ENCODE data around the gene LIMA1. TPM values are rescaled to one million over a fixed set of nuclear protein-coding genes. Genes with fewer than 3 reads are reported as not detected.
"Not testable (repeated sequence)": the region's sequence is repeated elsewhere in the genome, so short reads cannot be mapped to it uniquely, and the experiment has no call there.

LIMA1 gene
- polyA plus RNA-seq, 2 donors, result 21.7 to 26.9 TPM

GRCh38 chr12:50224026-50224692 is 59.2 kb downstream of the LIMA1 start:
- Histone ChIP-seq H3K4me3 (ENCODE audit: low read depth in 1 of 2, low read length in 2 of 2) (no peak overlapping the region), H3K9me3 (ENCODE audit: control insufficient read depth in 2 of 2, insufficient read depth in 1 of 2, low read depth in 1 of 2, low read length in 1 of 2) (no peaks in the 10 kb centered on the region), H3K4me1 (ENCODE audit: control insufficient read depth in 2 of 2, insufficient read depth in 2 of 2, low read length in 1 of 2) (no peaks in the 10 kb centered on the region), H3K27ac (ENCODE audit: low read depth in 2 of 2, low read length in 1 of 2) (peak overlapping the region; percentile 49 to 62), H3K27me3 (ENCODE audit: control insufficient read depth in 1 of 2, insufficient read depth in 2 of 2, low read length in 2 of 2) (no peaks in the 10 kb centered on the region), H3K36me3 (ENCODE audit: control insufficient read depth in 2 of 2, insufficient read depth in 2 of 2, low read length in 1 of 2) (no peaks in the 10 kb centered on the region)
- 27 to 44% methylated on average over 2 of the region's 2 CpGs for WGBS, 2 donors

GRCh38 chr12:50222275-50222783 is 61.0 kb downstream of the LIMA1 start:
- no peaks in the 10 kb centered on the region for H3K9me3 ChIP-seq (ENCODE audit: control insufficient read depth in 2 of 2, insufficient read depth in 1 of 2, low read depth in 1 of 2, low read length in 1 of 2)
- no peaks in the 10 kb centered on the region for H3K4me1 ChIP-seq (ENCODE audit: control insufficient read depth in 2 of 2, insufficient read depth in 2 of 2, low read length in 1 of 2)
- peak overlapping the region; percentile 52 to 63 for H3K4me3 ChIP-seq (ENCODE audit: low read depth in 1 of 2, low read length in 2 of 2)
- 2 to 17% methylated on average over 5 of the region's 5 CpGs for WGBS, 2 donors
- peak overlapping the region; percentile 81 to 95 for H3K27ac ChIP-seq (ENCODE audit: low read depth in 2 of 2, low read length in 1 of 2)
- no peaks in the 10 kb centered on the region for H3K27me3 ChIP-seq (ENCODE audit: control insufficient read depth in 1 of 2, insufficient read depth in 2 of 2, low read length in 2 of 2)
- H3K36me3 ChIP-seq (ENCODE audit: control insufficient read depth in 2 of 2, insufficient read depth in 2 of 2, low read length in 1 of 2), result no peaks in the 10 kb centered on the region

GRCh38 chr12:50221228-50222008 is 61.9 kb downstream of the LIMA1 start:
- Histone ChIP-seq H3K36me3 (ENCODE audit: control insufficient read depth in 2 of 2, insufficient read depth in 2 of 2, low read length in 1 of 2) (no peaks in the 10 kb centered on the region), H3K27me3 (ENCODE audit: control insufficient read depth in 1 of 2, insufficient read depth in 2 of 2, low read length in 2 of 2) (no peaks in the 10 kb centered on the region), H3K4me3 (ENCODE audit: low read depth in 1 of 2, low read length in 2 of 2) (peak overlapping the region; percentile 52 to 63), H3K4me1 (ENCODE audit: control insufficient read depth in 2 of 2, insufficient read depth in 2 of 2, low read length in 1 of 2) (no peaks in the 10 kb centered on the region), H3K27ac (ENCODE audit: low read depth in 2 of 2, low read length in 1 of 2) (peak overlapping the region; percentile 38 to 81), H3K9me3 (ENCODE audit: control insufficient read depth in 2 of 2, insufficient read depth in 1 of 2, low read depth in 1 of 2, low read length in 1 of 2) (no peaks in the 10 kb centered on the region)
- 6 to 17% methylated on average over 9 of the region's 9 CpGs for WGBS, 2 donors

- WGBS, 2 donors, result 10 to 18% methylated on average over 4 of the region's 4 CpGs
These were observed 62.8 kb downstream of the LIMA1 start for GRCh38 chr12:50220363-50220995.

GRCh38 chr12:50219544-50219943 is 63.8 kb downstream of the LIMA1 start:
- Histone ChIP-seq H3K27ac (ENCODE audit: low read depth in 2 of 2, low read length in 1 of 2) (peak overlapping the region in 1 of 2 donors; percentile 9), H3K9me3 (ENCODE audit: control insufficient read depth in 2 of 2, insufficient read depth in 1 of 2, low read depth in 1 of 2, low read length in 1 of 2) (no peaks in the 10 kb centered on the region), H3K4me3 (ENCODE audit: low read depth in 1 of 2, low read length in 2 of 2) (peak overlapping the region in 1 of 2 donors; percentile 63), H3K36me3 (ENCODE audit: control insufficient read depth in 2 of 2, insufficient read depth in 2 of 2, low read length in 1 of 2) (no peaks in the 10 kb centered on the region), H3K27me3 (ENCODE audit: control insufficient read depth in 1 of 2, insufficient read depth in 2 of 2, low read length in 2 of 2) (no peaks in the 10 kb centered on the region), H3K4me1 (ENCODE audit: control insufficient read depth in 2 of 2, insufficient read depth in 2 of 2, low read length in 1 of 2) (no peaks in the 10 kb centered on the region)
- 85 to 90% methylated on average over 2 of the region's 2 CpGs for WGBS, 2 donors

More at GRCh38 chr12:50220363-50220995, 62.8 kb downstream of the LIMA1 start:
- H3K27ac ChIP-seq (ENCODE audit: low read depth in 2 of 2, low read length in 1 of 2), result peak overlapping the region; percentile 60 to 80
- no peaks in the 10 kb centered on the region for H3K9me3 ChIP-seq (ENCODE audit: control insufficient read depth in 2 of 2, insufficient read depth in 1 of 2, low read depth in 1 of 2, low read length in 1 of 2)
- no peaks in the 10 kb centered on the region for H3K36me3 ChIP-seq (ENCODE audit: control insufficient read depth in 2 of 2, insufficient read depth in 2 of 2, low read length in 1 of 2)
- H3K4me3 ChIP-seq (ENCODE audit: low read depth in 1 of 2, low read length in 2 of 2), result peak overlapping the region in 1 of 2 donors; percentile 63
- H3K27me3 ChIP-seq (ENCODE audit: control insufficient read depth in 1 of 2, insufficient read depth in 2 of 2, low read length in 2 of 2), result no peaks in the 10 kb centered on the region
- no peaks in the 10 kb centered on the region for H3K4me1 ChIP-seq (ENCODE audit: control insufficient read depth in 2 of 2, insufficient read depth in 2 of 2, low read length in 1 of 2)

GRCh38 chr12:50219001-50219400 is 64.3 kb downstream of the LIMA1 start:
- not testable (repeated sequence) for H3K4me1 ChIP-seq (ENCODE audit: control insufficient read depth in 2 of 2, insufficient read depth in 2 of 2, low read length in 1 of 2); H3K9me3 ChIP-seq (ENCODE audit: control insufficient read depth in 2 of 2, insufficient read depth in 1 of 2, low read depth in 1 of 2, low read length in 1 of 2); H3K4me3 ChIP-seq (ENCODE audit: low read depth in 1 of 2, low read length in 2 of 2); H3K27me3 ChIP-seq (ENCODE audit: control insufficient read depth in 1 of 2, insufficient read depth in 2 of 2, low read length in 2 of 2); H3K27ac ChIP-seq (ENCODE audit: low read depth in 2 of 2, low read length in 1 of 2); H3K36me3 ChIP-seq (ENCODE audit: control insufficient read depth in 2 of 2, insufficient read depth in 2 of 2, low read length in 1 of 2)
- WGBS, 2 donors, result 89 to 90% methylated on average over 6 of the region's 6 CpGs

GRCh38 chr12:50218386-50218785 is 64.9 kb downstream of the LIMA1 start:
- Histone ChIP-seq H3K36me3 (ENCODE audit: control insufficient read depth in 2 of 2, insufficient read depth in 2 of 2, low read length in 1 of 2) (no peaks in the 10 kb centered on the region), H3K27ac (ENCODE audit: low read depth in 2 of 2, low read length in 1 of 2) (no peak overlapping the region), H3K9me3 (ENCODE audit: control insufficient read depth in 2 of 2, insufficient read depth in 1 of 2, low read depth in 1 of 2, low read length in 1 of 2) (no peaks in the 10 kb centered on the region), H3K4me3 (ENCODE audit: low read depth in 1 of 2, low read length in 2 of 2) (no peak overlapping the region), H3K4me1 (ENCODE audit: control insufficient read depth in 2 of 2, insufficient read depth in 2 of 2, low read length in 1 of 2) (no peaks in the 10 kb centered on the region), H3K27me3 (ENCODE audit: control insufficient read depth in 1 of 2, insufficient read depth in 2 of 2, low read length in 2 of 2) (no peaks in the 10 kb centered on the region)
- 83 to 87% methylated on average over 4 of the region's 4 CpGs for WGBS, 2 donors

- Histone ChIP-seq H3K4me3 (ENCODE audit: low read depth in 1 of 2, low read length in 2 of 2) (no peak overlapping the region), H3K9me3 (ENCODE audit: control insufficient read depth in 2 of 2, insufficient read depth in 1 of 2, low read depth in 1 of 2, low read length in 1 of 2) (no peaks in the 10 kb centered on the region), H3K36me3 (ENCODE audit: control insufficient read depth in 2 of 2, insufficient read depth in 2 of 2, low read length in 1 of 2) (no peaks in the 10 kb centered on the region), H3K4me1 (ENCODE audit: control insufficient read depth in 2 of 2, insufficient read depth in 2 of 2, low read length in 1 of 2) (no peaks in the 10 kb centered on the region), H3K27ac (ENCODE audit: low read depth in 2 of 2, low read length in 1 of 2) (no peak overlapping the region), H3K27me3 (ENCODE audit: control insufficient read depth in 1 of 2, insufficient read depth in 2 of 2, low read length in 2 of 2) (no peaks in the 10 kb centered on the region)
- 90 to 95% methylated on average over 1 of the region's 1 CpG for WGBS, 2 donors
These were observed 66.1 kb downstream of the LIMA1 start for GRCh38 chr12:50217202-50217601.

- Histone ChIP-seq H3K27me3 (ENCODE audit: control insufficient read depth in 1 of 2, insufficient read depth in 2 of 2, low read length in 2 of 2) (no peaks in the 10 kb centered on the region), H3K4me1 (ENCODE audit: control insufficient read depth in 2 of 2, insufficient read depth in 2 of 2, low read length in 1 of 2) (no peaks in the 10 kb centered on the region), H3K36me3 (ENCODE audit: control insufficient read depth in 2 of 2, insufficient read depth in 2 of 2, low read length in 1 of 2) (no peaks in the 10 kb centered on the region), H3K4me3 (ENCODE audit: low read depth in 1 of 2, low read length in 2 of 2) (no peak overlapping the region), H3K27ac (ENCODE audit: low read depth in 2 of 2, low read length in 1 of 2) (no peak overlapping the region), H3K9me3 (ENCODE audit: control insufficient read depth in 2 of 2, insufficient read depth in 1 of 2, low read depth in 1 of 2, low read length in 1 of 2) (no peaks in the 10 kb centered on the region)
- WGBS, 2 donors, result 68 to 81% methylated on average over 3 of the region's 3 CpGs
These were observed 68.3 kb downstream of the LIMA1 start for GRCh38 chr12:50215033-50215432.
